Body of pancreas (tissue), 4 donors: ENCODE measurements around the gene CPXM1.

Experiments
- CTCF ChIP-seq, 7 experiments: fragments of 450-650 bp in 4 of 7; fragments of 200-600 bp in 3 of 7; sonication (generic) in 3 of 7; IDR thresholded peaks; one replicate each; pipeline ENCODE4 v1.5.1; 2016 to 2019; ENCODE audit warnings: antibody characterized with exemption in 7 of 7
- POLR2A ChIP-seq, 3 donors: fragments of 450-650 bp; IDR thresholded peaks; one replicate each; pipeline ENCODE4 v1.6.1; 2016; ENCODE audit warnings: antibody characterized with exemption in 3 of 3, mild to moderate bottlenecking in 2 of 3

GRCh38 chr20:2809690-2810089 lies 9.3 kb upstream of the CPXM1 start:
- TF ChIP-seq CTCF (IDR thresholded peaks at IDR 0.05) (no peak), POLR2A (IDR thresholded peaks at IDR 0.05) (no peak)
